GM23338 (cell line): ENCODE results near the gene ALCAM. TPM values are rescaled to one million over a fixed set of nuclear protein-coding genes. Genes with fewer than 3 reads are reported as not detected.

ENCODE experiments used
- ATAC-seq: fragments of 200-7000 bp; cut with Tn5 transposase; 3 replicates; pipeline ENCODE4 v1.9.1; 2020
- DNase-seq: peaks from one replicate; pipeline ENCODE4 v3.0.0-alpha.2; 2015; ENCODE audit warnings: low spot score
- H2AFZ ChIP-seq: fragments of 200-600 bp; sonication (generic); 2 replicates; pipeline ENCODE4 v1.8.0; 2016; ENCODE audit warnings: antibody characterized with exemption, mild to moderate bottlenecking, moderate library complexity
- H3F3A ChIP-seq: fragments of 200-600 bp; sonication (generic); replicated peaks from 2 replicates; pipeline ENCODE4 v1.8.0; 2017; ENCODE audit warnings: antibody characterized with exemption, mixed run types, low read depth
- H3K27ac ChIP-seq: fragments of 200-600 bp; sonication (generic); 2 replicates; pipeline ENCODE4 v1.6.1; 2016; ENCODE audit warnings: low read depth
- H3K27me3 ChIP-seq: fragments of 200-600 bp; sonication (generic); 2 replicates; pipeline ENCODE4 v1.8.0; 2016; ENCODE audit warnings: mild to moderate bottlenecking, mixed run types, moderate library complexity; ENCODE audit not compliant: insufficient read depth
- H3K36me3 ChIP-seq: fragments of 200-600 bp; sonication (generic); 2 replicates; pipeline ENCODE4 v1.8.0; 2016; ENCODE audit warnings: mild to moderate bottlenecking; ENCODE audit not compliant: insufficient read depth
- H3K4me1 ChIP-seq: fragments of 200-600 bp; sonication (generic); 2 replicates; pipeline ENCODE4 v1.8.0; 2016; ENCODE audit warnings: mild to moderate bottlenecking, moderate library complexity; ENCODE audit not compliant: insufficient read depth
- H3K4me2 ChIP-seq: fragments of 200-600 bp; sonication (generic); 2 replicates; pipeline ENCODE4 v1.7.1; 2017; ENCODE audit warnings: mixed run types
- H3K4me3 ChIP-seq: fragments of 200-600 bp; sonication (generic); 2 replicates; pipeline ENCODE4 v1.6.1; 2016; ENCODE audit warnings: mixed run types
- H3K79me2 ChIP-seq: fragments of 200-600 bp; sonication (generic); replicated peaks from 2 replicates; pipeline ENCODE4 v1.8.0; 2017; ENCODE audit warnings: mild to moderate bottlenecking; ENCODE audit not compliant: insufficient read depth
- H3K9me2 ChIP-seq: fragments of 200-600 bp; sonication (generic); 2 replicates; pipeline ENCODE4 v1.8.0; 2017; ENCODE audit not compliant: insufficient read depth
- H4K20me1 ChIP-seq: fragments of 200-600 bp; sonication (generic); replicated peaks from 2 replicates; pipeline ENCODE4 v1.8.0; 2017; ENCODE audit warnings: mild to moderate bottlenecking; ENCODE audit not compliant: insufficient read depth
- H3K27ac Mint-ChIP-seq: 2 replicates; pipeline ENCODE4 v1.8.0; 2020; ENCODE audit warnings: inconsistent platforms, mild to moderate bottlenecking, moderate library complexity, mixed read lengths
- H3K27me3 Mint-ChIP-seq: 3 replicates; pipeline ENCODE4 v1.8.0; 2022; ENCODE audit warnings: low read depth, mild to moderate bottlenecking, moderate library complexity, mixed read lengths, inconsistent platforms; ENCODE audit not compliant: insufficient read depth, poor library complexity
- H3K36me3 Mint-ChIP-seq: 3 replicates; pipeline ENCODE4 v1.8.0; 2021; ENCODE audit warnings: low read depth, mild to moderate bottlenecking, inconsistent platforms, moderate library complexity, mixed read lengths
- H3K4me1 Mint-ChIP-seq: 3 replicates; pipeline ENCODE4 v1.8.0; 2020; ENCODE audit warnings: mild to moderate bottlenecking, inconsistent platforms, mixed read lengths
- H3K4me3 Mint-ChIP-seq: 3 replicates; pipeline ENCODE4 v1.8.0; 2021; ENCODE audit warnings: moderate library complexity, mild to moderate bottlenecking, inconsistent platforms, mixed read lengths
- H3K9me3 Mint-ChIP-seq: 3 replicates; pipeline ENCODE4 v1.8.0; 2020; ENCODE audit warnings: moderate library complexity, mild to moderate bottlenecking, inconsistent platforms, mixed read lengths
- CREB1 ChIP-seq: fragments of 250-450 bp; sonication (Bioruptor Pico); IDR thresholded peaks from 2 replicates; pipeline ENCODE4 v1.5.0; 2020; ENCODE audit warnings: low read depth, mild to moderate bottlenecking, moderate library complexity
- EZH2 ChIP-seq: fragments of 200-600 bp; sonication (generic); IDR thresholded peaks from one replicate; pipeline ENCODE4 v1.8.0; 2017; ENCODE audit warnings: antibody characterized with exemption, mild to moderate bottlenecking, low read depth; ENCODE audit not compliant: unreplicated experiment
- EZH2phosphoT487 ChIP-seq: fragments of 200-600 bp; sonication (generic); IDR thresholded peaks from one replicate; pipeline ENCODE4 v1.8.1; 2018; ENCODE audit warnings: antibody characterized with exemption; ENCODE audit not compliant: unreplicated experiment
- JUNB ChIP-seq: IDR thresholded peaks from one replicate; pipeline ENCODE4 v1.6.1; 2016; ENCODE audit warnings: antibody characterized with exemption; ENCODE audit not compliant: unreplicated experiment
- NANOG ChIP-seq: IDR thresholded peaks from 2 replicates; pipeline ENCODE4 v1.6.1; 2016; ENCODE audit warnings: antibody characterized with exemption, borderline replicate concordance
- POLR2AphosphoS5 ChIP-seq: IDR thresholded peaks from 2 replicates; pipeline ENCODE4 v1.6.1; 2016; ENCODE audit warnings: antibody characterized with exemption, low read depth
- STAT1 ChIP-seq: IDR thresholded peaks from one replicate; pipeline ENCODE4 v1.6.1; 2016; ENCODE audit warnings: antibody characterized with exemption; ENCODE audit not compliant: unreplicated experiment
- ZNF114 ChIP-seq: fragments of 250-450 bp; sonication (Bioruptor Pico); IDR thresholded peaks from 2 replicates; pipeline ENCODE4 v1.5.0; 2020; ENCODE audit warnings: mild to moderate bottlenecking, moderate library complexity
- ZNF331 ChIP-seq: fragments of 250-450 bp; sonication (Bioruptor Pico); IDR thresholded peaks from 2 replicates; pipeline ENCODE4 v1.5.0; 2020; ENCODE audit warnings: low read depth, mild to moderate bottlenecking, moderate library complexity
- polyA plus RNA-seq: library from polyadenylated mRNA; unstranded; fragments of >200 nt; fragmentation: Nextera tagmentation; extraction: Ambion mirVana; gene quantifications from 2 replicates; pipeline ENCODE4 v1.2.1, GENCODE V29; 2016
- total RNA-seq: library from RNA; depleted of rRNA; stranded (reverse); fragments of >200 nt; shearing (Covaris generic); gene quantifications from 2 replicates; pipeline ENCODE4 v1.2.3, GENCODE V29; 2014
- TF ChIP-seq, protein P1 (sequence below): IDR thresholded peaks from 2 replicates; pipeline ENCODE4 v1.6.1; 2016; ENCODE audit warnings: antibody characterized with exemption
- TF ChIP-seq, protein P2 (sequence below), 2 experiments: fragments of 200-600 bp in 1 of 2; sonication (generic) in 1 of 2; conservative IDR thresholded peaks; 2 replicates each; pipeline versions ENCODE4 v1.5.1 to v1.6.1; 2016 to 2017; ENCODE audit warnings: antibody characterized with exemption in 2 of 2, low read depth in 2 of 2, mild to moderate bottlenecking in 2 of 2, moderate library complexity in 1 of 2
- TF ChIP-seq, protein P3 (sequence below): fragments of 250-450 bp; sonication (Bioruptor Pico); IDR thresholded peaks from 2 replicates; pipeline ENCODE4 v1.5.0; 2020; ENCODE audit warnings: mild to moderate bottlenecking, moderate library complexity
- TF ChIP-seq, protein P4 (sequence below): IDR thresholded peaks from one replicate; pipeline ENCODE4 v1.6.1; 2018; ENCODE audit warnings: antibody characterized with exemption; ENCODE audit not compliant: unreplicated experiment

ALCAM gene
- total and polyA plus RNA-seq, 2 experiments from 2014 or later, result 11.3 to 36.0 TPM

DNA sequence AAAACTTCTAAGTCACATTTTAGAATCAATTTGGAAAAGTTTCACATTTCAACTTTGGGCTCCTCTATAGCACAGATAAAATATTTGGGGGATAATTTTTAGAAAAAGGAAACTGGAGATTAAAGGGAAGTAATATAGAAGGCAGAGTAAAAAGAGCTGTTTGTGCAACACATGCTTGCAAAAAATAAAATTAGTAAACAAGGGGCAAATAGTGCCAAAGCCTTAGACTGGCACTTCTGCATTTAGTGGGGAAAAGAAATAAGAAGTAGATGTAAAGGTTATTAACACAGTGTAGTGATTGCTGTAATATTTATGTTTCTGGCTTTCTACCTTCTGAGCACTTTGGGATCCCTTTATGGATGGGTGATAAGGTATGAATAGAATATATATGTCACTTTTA lies 255.5 kb downstream of the ALCAM start:
- no peak for ATAC-seq
- DNase-seq, result no peak
- H3K36me3 ChIP-seq, result no peaks in the 10 kb centered on the region
- Mint-ChIP-seq H3K4me1 (no peaks in the 10 kb centered on the region), H3K9me3 (no peaks in the 10 kb centered on the region), H3K27ac (no peak overlapping the region), H3K27me3 (peaks cover 6% of the 10 kb centered on the region), H3K36me3 (no peaks in the 10 kb centered on the region), H3K4me3 (no peak overlapping the region)
- H2AFZ ChIP-seq, result no peak overlapping the region
- no peak overlapping the region for H3K4me3 ChIP-seq
- H3K27me3 ChIP-seq, result no peaks in the 10 kb centered on the region
- H3K27ac ChIP-seq, result no peak overlapping the region
- no peaks in the 10 kb centered on the region for H3K79me2 ChIP-seq
- no peaks in the 10 kb centered on the region for H3F3A ChIP-seq
- H3K9me2 ChIP-seq, result no peaks in the 10 kb centered on the region
- H3K4me1 ChIP-seq, result no peaks in the 10 kb centered on the region
- no peaks in the 10 kb centered on the region for H4K20me1 ChIP-seq
- TF ChIP-seq ZNF331 (CRISPR knock-in tag), result no peak
- TF ChIP-seq, protein P1, sequence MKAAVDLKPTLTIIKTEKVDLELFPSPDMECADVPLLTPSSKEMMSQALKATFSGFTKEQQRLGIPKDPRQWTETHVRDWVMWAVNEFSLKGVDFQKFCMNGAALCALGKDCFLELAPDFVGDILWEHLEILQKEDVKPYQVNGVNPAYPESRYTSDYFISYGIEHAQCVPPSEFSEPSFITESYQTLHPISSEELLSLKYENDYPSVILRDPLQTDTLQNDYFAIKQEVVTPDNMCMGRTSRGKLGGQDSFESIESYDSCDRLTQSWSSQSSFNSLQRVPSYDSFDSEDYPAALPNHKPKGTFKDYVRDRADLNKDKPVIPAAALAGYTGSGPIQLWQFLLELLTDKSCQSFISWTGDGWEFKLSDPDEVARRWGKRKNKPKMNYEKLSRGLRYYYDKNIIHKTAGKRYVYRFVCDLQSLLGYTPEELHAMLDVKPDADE, result no peak
- no peak for TF ChIP-seq ZNF114 (CRISPR knock-in tag)
- TF ChIP-seq, protein P2, sequence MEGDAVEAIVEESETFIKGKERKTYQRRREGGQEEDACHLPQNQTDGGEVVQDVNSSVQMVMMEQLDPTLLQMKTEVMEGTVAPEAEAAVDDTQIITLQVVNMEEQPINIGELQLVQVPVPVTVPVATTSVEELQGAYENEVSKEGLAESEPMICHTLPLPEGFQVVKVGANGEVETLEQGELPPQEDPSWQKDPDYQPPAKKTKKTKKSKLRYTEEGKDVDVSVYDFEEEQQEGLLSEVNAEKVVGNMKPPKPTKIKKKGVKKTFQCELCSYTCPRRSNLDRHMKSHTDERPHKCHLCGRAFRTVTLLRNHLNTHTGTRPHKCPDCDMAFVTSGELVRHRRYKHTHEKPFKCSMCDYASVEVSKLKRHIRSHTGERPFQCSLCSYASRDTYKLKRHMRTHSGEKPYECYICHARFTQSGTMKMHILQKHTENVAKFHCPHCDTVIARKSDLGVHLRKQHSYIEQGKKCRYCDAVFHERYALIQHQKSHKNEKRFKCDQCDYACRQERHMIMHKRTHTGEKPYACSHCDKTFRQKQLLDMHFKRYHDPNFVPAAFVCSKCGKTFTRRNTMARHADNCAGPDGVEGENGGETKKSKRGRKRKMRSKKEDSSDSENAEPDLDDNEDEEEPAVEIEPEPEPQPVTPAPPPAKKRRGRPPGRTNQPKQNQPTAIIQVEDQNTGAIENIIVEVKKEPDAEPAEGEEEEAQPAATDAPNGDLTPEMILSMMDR (conservative IDR thresholded peaks at IDR 0.05; ENCODE audit: low read depth in 2 of 2), result no peak
- no peak for TF ChIP-seq POLR2AphosphoS5
- no peak for TF ChIP-seq EZH2
- TF ChIP-seq CREB1 (CRISPR knock-in tag), result no peak
- no peak for TF ChIP-seq STAT1
- TF ChIP-seq NANOG, result no peak
- TF ChIP-seq JUNB, result no peak
- no peak for TF ChIP-seq EZH2phosphoT487
- TF ChIP-seq, protein P3, sequence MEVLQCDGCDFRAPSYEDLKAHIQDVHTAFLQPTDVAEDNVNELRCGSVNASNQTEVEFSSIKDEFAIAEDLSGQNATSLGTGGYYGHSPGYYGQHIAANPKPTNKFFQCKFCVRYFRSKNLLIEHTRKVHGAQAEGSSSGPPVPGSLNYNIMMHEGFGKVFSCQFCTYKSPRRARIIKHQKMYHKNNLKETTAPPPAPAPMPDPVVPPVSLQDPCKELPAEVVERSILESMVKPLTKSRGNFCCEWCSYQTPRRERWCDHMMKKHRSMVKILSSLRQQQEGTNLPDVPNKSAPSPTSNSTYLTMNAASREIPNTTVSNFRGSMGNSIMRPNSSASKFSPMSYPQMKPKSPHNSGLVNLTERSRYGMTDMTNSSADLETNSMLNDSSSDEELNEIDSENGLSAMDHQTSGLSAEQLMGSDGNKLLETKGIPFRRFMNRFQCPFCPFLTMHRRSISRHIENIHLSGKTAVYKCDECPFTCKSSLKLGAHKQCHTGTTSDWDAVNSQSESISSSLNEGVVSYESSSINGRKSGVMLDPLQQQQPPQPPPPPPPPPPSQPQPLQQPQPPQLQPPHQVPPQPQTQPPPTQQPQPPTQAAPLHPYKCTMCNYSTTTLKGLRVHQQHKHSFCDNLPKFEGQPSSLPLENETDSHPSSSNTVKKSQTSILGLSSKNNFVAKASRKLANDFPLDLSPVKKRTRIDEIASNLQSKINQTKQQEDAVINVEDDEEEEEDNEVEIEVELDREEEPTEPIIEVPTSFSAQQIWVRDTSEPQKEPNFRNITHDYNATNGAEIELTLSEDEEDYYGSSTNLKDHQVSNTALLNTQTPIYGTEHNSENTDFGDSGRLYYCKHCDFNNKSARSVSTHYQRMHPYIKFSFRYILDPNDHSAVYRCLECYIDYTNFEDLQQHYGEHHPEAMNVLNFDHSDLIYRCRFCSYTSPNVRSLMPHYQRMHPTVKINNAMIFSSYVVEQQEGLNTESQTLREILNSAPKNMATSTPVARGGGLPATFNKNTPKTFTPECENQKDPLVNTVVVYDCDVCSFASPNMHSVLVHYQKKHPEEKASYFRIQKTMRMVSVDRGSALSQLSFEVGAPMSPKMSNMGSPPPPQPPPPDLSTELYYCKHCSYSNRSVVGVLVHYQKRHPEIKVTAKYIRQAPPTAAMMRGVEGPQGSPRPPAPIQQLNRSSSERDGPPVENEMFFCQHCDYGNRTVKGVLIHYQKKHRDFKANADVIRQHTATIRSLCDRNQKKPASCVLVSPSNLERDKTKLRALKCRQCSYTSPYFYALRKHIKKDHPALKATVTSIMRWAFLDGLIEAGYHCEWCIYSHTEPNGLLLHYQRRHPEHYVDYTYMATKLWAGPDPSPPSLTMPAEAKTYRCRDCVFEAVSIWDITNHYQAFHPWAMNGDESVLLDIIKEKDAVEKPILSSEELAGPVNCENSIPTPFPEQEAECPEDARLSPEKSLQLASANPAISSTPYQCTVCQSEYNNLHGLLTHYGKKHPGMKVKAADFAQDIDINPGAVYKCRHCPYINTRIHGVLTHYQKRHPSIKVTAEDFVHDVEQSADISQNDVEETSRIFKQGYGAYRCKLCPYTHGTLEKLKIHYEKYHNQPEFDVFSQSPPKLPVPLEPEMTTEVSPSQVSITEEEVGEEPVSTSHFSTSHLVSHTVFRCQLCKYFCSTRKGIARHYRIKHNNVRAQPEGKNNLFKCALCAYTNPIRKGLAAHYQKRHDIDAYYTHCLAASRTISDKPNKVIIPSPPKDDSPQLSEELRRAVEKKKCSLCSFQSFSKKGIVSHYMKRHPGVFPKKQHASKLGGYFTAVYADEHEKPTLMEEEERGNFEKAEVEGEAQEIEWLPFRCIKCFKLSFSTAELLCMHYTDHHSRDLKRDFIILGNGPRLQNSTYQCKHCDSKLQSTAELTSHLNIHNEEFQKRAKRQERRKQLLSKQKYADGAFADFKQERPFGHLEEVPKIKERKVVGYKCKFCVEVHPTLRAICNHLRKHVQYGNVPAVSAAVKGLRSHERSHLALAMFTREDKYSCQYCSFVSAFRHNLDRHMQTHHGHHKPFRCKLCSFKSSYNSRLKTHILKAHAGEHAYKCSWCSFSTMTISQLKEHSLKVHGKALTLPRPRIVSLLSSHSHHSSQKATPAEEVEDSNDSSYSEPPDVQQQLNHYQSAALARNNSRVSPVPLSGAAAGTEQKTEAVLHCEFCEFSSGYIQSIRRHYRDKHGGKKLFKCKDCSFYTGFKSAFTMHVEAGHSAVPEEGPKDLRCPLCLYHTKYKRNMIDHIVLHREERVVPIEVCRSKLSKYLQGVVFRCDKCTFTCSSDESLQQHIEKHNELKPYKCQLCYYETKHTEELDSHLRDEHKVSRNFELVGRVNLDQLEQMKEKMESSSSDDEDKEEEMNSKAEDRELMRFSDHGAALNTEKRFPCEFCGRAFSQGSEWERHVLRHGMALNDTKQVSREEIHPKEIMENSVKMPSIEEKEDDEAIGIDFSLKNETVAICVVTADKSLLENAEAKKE (CRISPR knock-in tag), result no peak
- TF ChIP-seq, protein P4, sequence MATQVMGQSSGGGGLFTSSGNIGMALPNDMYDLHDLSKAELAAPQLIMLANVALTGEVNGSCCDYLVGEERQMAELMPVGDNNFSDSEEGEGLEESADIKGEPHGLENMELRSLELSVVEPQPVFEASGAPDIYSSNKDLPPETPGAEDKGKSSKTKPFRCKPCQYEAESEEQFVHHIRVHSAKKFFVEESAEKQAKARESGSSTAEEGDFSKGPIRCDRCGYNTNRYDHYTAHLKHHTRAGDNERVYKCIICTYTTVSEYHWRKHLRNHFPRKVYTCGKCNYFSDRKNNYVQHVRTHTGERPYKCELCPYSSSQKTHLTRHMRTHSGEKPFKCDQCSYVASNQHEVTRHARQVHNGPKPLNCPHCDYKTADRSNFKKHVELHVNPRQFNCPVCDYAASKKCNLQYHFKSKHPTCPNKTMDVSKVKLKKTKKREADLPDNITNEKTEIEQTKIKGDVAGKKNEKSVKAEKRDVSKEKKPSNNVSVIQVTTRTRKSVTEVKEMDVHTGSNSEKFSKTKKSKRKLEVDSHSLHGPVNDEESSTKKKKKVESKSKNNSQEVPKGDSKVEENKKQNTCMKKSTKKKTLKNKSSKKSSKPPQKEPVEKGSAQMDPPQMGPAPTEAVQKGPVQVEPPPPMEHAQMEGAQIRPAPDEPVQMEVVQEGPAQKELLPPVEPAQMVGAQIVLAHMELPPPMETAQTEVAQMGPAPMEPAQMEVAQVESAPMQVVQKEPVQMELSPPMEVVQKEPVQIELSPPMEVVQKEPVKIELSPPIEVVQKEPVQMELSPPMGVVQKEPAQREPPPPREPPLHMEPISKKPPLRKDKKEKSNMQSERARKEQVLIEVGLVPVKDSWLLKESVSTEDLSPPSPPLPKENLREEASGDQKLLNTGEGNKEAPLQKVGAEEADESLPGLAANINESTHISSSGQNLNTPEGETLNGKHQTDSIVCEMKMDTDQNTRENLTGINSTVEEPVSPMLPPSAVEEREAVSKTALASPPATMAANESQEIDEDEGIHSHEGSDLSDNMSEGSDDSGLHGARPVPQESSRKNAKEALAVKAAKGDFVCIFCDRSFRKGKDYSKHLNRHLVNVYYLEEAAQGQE, result no peak
- no peak overlapping the region for H3K4me2 ChIP-seq
